Measurements from ENCODE around the gene GATC.

Gene GATC

DNA sequence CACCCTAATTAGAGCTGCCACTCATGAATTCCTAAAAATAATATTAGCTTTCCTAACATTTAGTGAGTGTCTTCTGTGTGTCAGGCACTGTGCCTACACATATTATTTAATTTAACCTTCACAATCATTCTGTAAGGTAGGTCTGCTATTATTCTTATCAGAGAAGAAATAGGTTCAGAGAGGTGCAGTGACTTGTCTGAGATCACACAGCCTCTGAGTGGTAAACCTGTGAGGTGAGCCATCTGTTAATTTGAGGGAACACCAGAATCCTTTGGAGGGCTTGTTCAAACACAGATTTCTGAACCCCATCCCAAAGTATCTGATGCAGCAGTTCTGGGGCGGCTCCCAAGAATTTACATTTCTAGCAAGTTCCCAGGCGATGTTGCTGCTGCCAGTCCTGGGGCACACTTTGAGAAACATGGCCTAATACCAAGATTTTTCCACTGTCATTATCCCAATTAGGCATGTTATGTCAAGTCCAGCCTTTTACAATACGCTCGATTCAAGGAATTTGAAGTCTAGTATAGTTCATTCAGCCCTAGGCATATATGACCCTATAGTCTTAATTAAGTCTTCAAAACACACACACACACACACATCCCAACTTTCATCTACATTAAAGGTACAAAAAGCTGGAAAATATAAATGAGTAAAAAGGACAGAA is 28.2 kb upstream of the GATC start:
- in situ Hi-C loops (cut with MboI; ENCODE audit: low pct_unique_long_range_greater_than_20kb, low sequenced_read_pairs, unreplicated experiment), result no loop called here
- TF ChIP-seq, protein P1, sequence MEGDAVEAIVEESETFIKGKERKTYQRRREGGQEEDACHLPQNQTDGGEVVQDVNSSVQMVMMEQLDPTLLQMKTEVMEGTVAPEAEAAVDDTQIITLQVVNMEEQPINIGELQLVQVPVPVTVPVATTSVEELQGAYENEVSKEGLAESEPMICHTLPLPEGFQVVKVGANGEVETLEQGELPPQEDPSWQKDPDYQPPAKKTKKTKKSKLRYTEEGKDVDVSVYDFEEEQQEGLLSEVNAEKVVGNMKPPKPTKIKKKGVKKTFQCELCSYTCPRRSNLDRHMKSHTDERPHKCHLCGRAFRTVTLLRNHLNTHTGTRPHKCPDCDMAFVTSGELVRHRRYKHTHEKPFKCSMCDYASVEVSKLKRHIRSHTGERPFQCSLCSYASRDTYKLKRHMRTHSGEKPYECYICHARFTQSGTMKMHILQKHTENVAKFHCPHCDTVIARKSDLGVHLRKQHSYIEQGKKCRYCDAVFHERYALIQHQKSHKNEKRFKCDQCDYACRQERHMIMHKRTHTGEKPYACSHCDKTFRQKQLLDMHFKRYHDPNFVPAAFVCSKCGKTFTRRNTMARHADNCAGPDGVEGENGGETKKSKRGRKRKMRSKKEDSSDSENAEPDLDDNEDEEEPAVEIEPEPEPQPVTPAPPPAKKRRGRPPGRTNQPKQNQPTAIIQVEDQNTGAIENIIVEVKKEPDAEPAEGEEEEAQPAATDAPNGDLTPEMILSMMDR (IDR thresholded peaks at IDR 0.05; ENCODE audit: extremely low read depth, insufficient read depth, missing control alignments), result no peak
- DNase-seq (ENCODE audit: low spot score), result no peak

DNA sequence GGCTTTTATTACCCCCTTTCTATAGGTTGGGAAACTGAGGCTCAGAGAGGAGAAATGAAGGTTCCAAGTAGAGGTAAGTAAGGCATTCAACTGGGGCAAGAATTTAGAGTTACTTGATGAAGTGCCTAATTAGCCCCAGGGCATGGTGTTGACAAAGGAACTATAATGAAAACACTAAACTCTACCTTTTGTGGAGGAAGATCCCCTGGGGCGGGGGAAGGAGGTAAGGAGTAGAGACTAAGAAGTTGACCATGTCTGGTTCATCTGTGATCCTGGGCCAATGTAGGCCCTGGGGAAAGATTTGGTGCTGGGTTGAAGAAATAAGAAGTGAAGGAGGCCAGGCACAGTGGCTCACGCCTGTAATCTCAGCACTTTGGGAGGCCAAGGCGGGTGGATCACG is 24.5 kb upstream of the GATC start:
- DNase-seq (ENCODE audit: low spot score), result no peak
- in situ Hi-C loops (cut with MboI; ENCODE audit: low pct_unique_long_range_greater_than_20kb, low sequenced_read_pairs, unreplicated experiment), result no loop called here
- TF ChIP-seq, protein P1 (IDR thresholded peaks at IDR 0.05; ENCODE audit: extremely low read depth, insufficient read depth, missing control alignments), result no peak

DNA sequence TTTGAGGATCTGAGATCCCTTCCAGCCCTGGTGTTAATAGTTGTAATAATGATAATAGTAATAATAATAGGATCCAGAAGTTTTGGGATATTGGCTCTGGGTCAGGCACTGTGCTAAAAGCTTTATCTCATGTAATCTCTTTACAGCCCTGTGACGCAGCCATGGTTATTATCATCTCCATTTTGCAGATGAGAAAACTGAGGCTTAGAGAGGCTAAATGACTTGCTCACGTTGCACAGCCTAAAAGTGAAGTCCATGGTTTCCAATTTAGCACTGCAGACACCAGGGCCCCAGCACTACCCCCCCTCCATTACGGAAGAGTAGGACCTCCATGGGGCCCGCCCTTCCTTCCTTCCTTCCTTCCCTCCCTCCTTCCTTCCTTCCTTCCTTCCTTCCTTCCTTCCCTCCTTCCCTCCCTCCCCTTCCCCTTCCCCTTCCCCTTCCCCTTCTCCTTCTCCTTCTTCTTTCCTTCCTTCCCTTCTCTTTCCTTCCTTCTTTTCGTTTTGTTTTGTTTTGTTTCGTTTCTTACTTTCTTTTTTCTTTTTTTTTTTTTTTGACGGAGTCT is 23.3 kb upstream of the GATC start:
- in situ Hi-C loops (cut with MboI; ENCODE audit: low pct_unique_long_range_greater_than_20kb, low sequenced_read_pairs, unreplicated experiment), result no loop called here

DNA sequence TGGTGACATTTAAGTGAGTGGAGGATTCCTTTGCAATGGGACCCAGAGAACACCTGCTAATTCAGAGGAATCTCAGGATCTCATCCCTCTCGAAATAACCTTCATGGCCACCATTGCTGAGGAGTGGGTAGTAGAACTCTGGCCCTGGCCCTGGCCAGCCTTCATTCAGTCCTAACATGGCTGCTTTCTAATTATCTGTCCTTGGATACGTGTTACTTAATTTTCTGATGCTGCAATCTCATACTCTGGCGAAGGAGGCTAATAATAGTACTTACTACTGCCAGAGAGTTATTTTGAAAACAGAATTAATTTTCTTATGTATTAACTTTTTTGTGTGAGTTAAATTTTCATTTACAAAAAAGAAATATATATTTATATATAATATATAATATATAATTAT is 20.4 kb upstream of the GATC start:
- TF ChIP-seq, protein P1 (IDR thresholded peaks at IDR 0.05; ENCODE audit: extremely low read depth, insufficient read depth, missing control alignments), result no peak
- in situ Hi-C loops (cut with MboI; ENCODE audit: low pct_unique_long_range_greater_than_20kb, low sequenced_read_pairs, unreplicated experiment), result no loop called here
- DNase-seq (ENCODE audit: low spot score), result no peak

More for the DNA sequence above, 23.3 kb upstream of the GATC start:
- TF ChIP-seq, protein P1 (IDR thresholded peaks at IDR 0.05; ENCODE audit: extremely low read depth, insufficient read depth, missing control alignments), result no peak
- DNase-seq (ENCODE audit: low spot score), result no peak

DNA sequence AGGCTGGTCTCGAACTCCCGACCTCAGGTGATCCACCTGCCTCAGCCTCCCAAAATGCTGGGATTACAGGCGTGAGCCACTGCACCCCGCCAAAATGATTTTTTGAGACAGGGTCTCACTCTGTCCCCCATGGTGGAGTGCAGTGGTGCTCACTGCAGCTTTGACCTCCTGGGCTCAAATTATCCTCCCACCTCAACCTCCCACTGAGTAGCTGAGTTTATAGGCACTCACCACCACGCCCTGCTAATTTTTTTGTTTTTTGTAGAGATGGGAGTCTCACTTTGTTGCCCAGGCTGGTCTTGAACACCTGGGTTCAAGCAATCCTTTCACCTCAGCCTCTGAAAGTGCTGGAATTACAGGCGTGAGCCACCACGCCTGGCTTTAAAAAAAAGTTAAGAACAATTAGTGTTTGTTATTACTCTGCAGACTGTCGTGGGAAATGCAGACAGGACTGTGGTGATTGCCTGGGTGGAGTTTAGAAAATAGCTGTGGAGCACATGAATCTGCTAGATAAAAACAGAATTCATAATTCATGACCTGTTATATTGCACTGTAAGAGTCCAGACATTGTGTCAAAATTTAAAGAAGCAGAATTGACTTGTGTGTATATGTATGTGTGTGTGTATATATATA is 17.5 kb upstream of the GATC start:
- TF ChIP-seq, protein P1 (IDR thresholded peaks at IDR 0.05; ENCODE audit: extremely low read depth, insufficient read depth, missing control alignments), result no peak
- in situ Hi-C loops (cut with MboI; ENCODE audit: low pct_unique_long_range_greater_than_20kb, low sequenced_read_pairs, unreplicated experiment), result no loop called here
- DNase-seq (ENCODE audit: low spot score), result no peak

DNA sequence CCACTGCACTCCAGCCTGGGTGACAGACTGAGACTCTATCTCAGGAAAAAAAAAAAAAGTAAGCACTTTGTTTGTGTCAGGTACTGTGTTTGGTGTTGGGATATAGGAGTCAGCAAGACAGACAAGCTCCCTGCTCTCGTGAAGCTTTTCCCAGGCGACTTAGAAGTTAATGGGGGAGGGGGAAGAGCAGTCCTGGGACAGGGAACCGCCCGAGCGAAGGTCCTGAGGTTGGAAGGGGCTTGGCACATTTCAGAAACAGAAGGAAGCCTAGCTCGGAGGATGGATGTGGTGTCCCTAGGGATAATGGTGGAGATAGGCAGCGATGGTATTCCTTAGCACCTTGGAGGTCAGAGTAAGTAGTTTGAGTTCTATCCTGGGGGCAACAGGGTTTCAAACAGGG is 16.9 kb upstream of the GATC start:
- TF ChIP-seq, protein P1 (IDR thresholded peaks at IDR 0.05; ENCODE audit: extremely low read depth, insufficient read depth, missing control alignments), result no peak
- in situ Hi-C loops (cut with MboI; ENCODE audit: low pct_unique_long_range_greater_than_20kb, low sequenced_read_pairs, unreplicated experiment), result no loop called here
- no peak for DNase-seq (ENCODE audit: low spot score)

All from GM13977 (cell line).